EH (cell line): ENCODE measurements around the gene APOLD1.

ENCODE experiments used
- DNase-seq: peaks from one replicate; pipeline ENCODE4 v3.0.0-alpha.2; 2015; ENCODE audit warnings: low read depth

APOLD1 gene

GRCh38 chr12:12839873-12840579 lies 54.6 kb downstream of the APOLD1 start:
- peak; percentile 98 for DNase-seq

DNA sequence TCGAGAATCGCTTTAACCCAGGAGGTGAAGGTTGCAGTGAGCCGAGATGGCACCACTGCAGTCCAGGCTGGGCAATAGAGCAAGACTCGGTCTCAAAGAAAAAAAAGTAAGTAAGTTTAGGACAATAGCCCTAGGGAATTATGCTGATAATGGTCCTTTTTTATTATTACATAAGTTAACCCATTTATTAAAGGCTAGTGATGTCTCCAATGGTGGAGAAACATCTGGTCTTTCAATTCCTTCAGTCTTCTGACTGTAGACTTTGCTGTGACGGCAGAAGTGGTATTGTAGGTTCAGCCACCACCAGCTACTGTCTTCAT lies 55.1 kb downstream of the APOLD1 start:
- DNase-seq: no peak
